CD14-positive monocyte (primary cell): ENCODE data around the gene HES7. TPM values are rescaled to one million over a fixed set of nuclear protein-coding genes. Genes with fewer than 3 reads are reported as not detected.

Experiments used
- DNase-seq, 3 donors: peaks; one replicate each; pipeline ENCODE4 v3.0.0-alpha.2; 2011 to 2022
- H2AFZ ChIP-seq: 2 replicates; pipeline ENCODE4 v1.6.0; 2012; ENCODE audit warnings: mild to moderate bottlenecking, low read depth, low read length, inconsistent platforms; ENCODE audit not compliant: insufficient read depth, poor library complexity, severe bottlenecking
- H3K27ac ChIP-seq, 2 donors: 1 replicate in 1 of 2; 2 replicates in 1 of 2; pipeline ENCODE4 v1.5.1; 2012 to 2013; ENCODE audit warnings: low read length in 2 of 2, control low read depth in 1 of 2, inconsistent platforms in 1 of 2, low read depth in 1 of 2, mild to moderate bottlenecking in 1 of 2
- H3K27me3 ChIP-seq, 2 donors: one replicate each; pipeline versions ENCODE4 v1.6.0 to v1.6.1; 2011 to 2013; ENCODE audit warnings: low read length in 2 of 2; ENCODE audit not compliant: control insufficient read depth in 2 of 2, insufficient read depth in 2 of 2
- H3K36me3 ChIP-seq, 2 donors: replicated peaks in 1 of 2; 1 replicate in 1 of 2; 2 replicates in 1 of 2; pipeline versions ENCODE4 v1.5.1 to v1.6.1; 2012 to 2013; ENCODE audit warnings: low read length in 2 of 2, control low read depth in 1 of 2, inconsistent platforms in 1 of 2, mild to moderate bottlenecking in 1 of 2; ENCODE audit not compliant: insufficient read depth in 2 of 2, control insufficient read depth in 1 of 2
- H3K4me1 ChIP-seq, 2 donors: 1 replicate in 1 of 2; 2 replicates in 1 of 2; pipeline versions ENCODE4 v1.5.1 to v1.6.1; 2012 to 2013; ENCODE audit warnings: low read length in 2 of 2, control low read depth in 1 of 2, inconsistent platforms in 1 of 2, mild to moderate bottlenecking in 1 of 2, moderate library complexity in 1 of 2; ENCODE audit not compliant: insufficient read depth in 2 of 2, control insufficient read depth in 1 of 2
- H3K4me2 ChIP-seq: replicated peaks from 2 replicates; pipeline ENCODE3; 2012; ENCODE audit warnings: low read length, moderate library complexity, mild to moderate bottlenecking; ENCODE audit not compliant: poor library complexity, severe bottlenecking; ENCODE audit errors: extremely low read depth
- H3K4me3 ChIP-seq, 3 experiments: fragments of 200-600 bp in 1 of 3; sonication (generic) in 1 of 3; replicated peaks in 1 of 3; 1 replicate in 2 of 3; 2 replicates in 1 of 3; pipeline ENCODE4 v1.5.1; 2011 to 2013; ENCODE audit warnings: low read length in 3 of 3, mild to moderate bottlenecking in 3 of 3, control low read depth in 2 of 3, low read depth in 2 of 3, inconsistent platforms in 1 of 3, moderate library complexity in 1 of 3
- H3K79me2 ChIP-seq: 2 replicates; pipeline ENCODE4 v1.6.0; 2012; ENCODE audit warnings: mild to moderate bottlenecking, control low read depth, inconsistent platforms, low read length, moderate library complexity; ENCODE audit not compliant: insufficient read depth
- H3K9ac ChIP-seq: 2 replicates; pipeline ENCODE4 v1.6.0; 2017; ENCODE audit warnings: low read length, mild to moderate bottlenecking; ENCODE audit not compliant: insufficient read depth, poor library complexity, severe bottlenecking
- H3K9me3 ChIP-seq, 2 donors: replicated peaks in 1 of 2; 1 replicate in 1 of 2; 2 replicates in 1 of 2; pipeline versions ENCODE4 v1.5.1 to v1.6.1; 2012 to 2013; ENCODE audit warnings: low read length in 2 of 2, control low read depth in 1 of 2; ENCODE audit not compliant: control insufficient read depth in 1 of 2, insufficient read depth in 1 of 2
- H4K20me1 ChIP-seq: 2 replicates; pipeline ENCODE4 v1.6.0; 2012; ENCODE audit warnings: mild to moderate bottlenecking, low read length, control low read depth, moderate library complexity; ENCODE audit not compliant: insufficient read depth
- H3K27ac Mint-ChIP-seq, 7 donors: one replicate each; pipeline ENCODE4 v1.8.0; 2020; ENCODE audit warnings: mild to moderate bottlenecking in 7 of 7, mixed read lengths in 7 of 7, moderate library complexity in 6 of 7, inconsistent platforms in 2 of 7
- H3K27me3 Mint-ChIP-seq, 3 donors: one replicate each; pipeline ENCODE4 v1.8.0; 2021 to 2022; ENCODE audit warnings: low read depth in 3 of 3, mild to moderate bottlenecking in 3 of 3, mixed read lengths in 3 of 3, moderate library complexity in 3 of 3, inconsistent platforms in 1 of 3
- H3K36me3 Mint-ChIP-seq, 2 donors: one replicate each; pipeline ENCODE4 v1.8.0; 2020; ENCODE audit warnings: mixed read lengths in 2 of 2, inconsistent platforms in 1 of 2, mild to moderate bottlenecking in 1 of 2
- H3K4me1 Mint-ChIP-seq: one replicate; pipeline ENCODE4 v1.8.0; 2020; ENCODE audit warnings: mild to moderate bottlenecking, mixed read lengths
- H3K4me3 Mint-ChIP-seq, 2 donors: one replicate each; pipeline ENCODE4 v1.8.0; 2020; ENCODE audit warnings: mild to moderate bottlenecking in 2 of 2, mixed read lengths in 2 of 2, moderate library complexity in 1 of 2
- H3K9me3 Mint-ChIP-seq, 7 donors: one replicate each; pipeline ENCODE4 v1.8.0; 2020 to 2022; ENCODE audit warnings: mixed read lengths in 7 of 7, mild to moderate bottlenecking in 6 of 7, moderate library complexity in 6 of 7, inconsistent platforms in 2 of 7
- CTCF ChIP-seq: fragments of 200-600 bp; IDR thresholded peaks from one replicate; pipeline ENCODE4 v1.8.0; 2022; ENCODE audit warnings: antibody characterized with exemption, mild to moderate bottlenecking
- WGBS: methylation state at CpG from one replicate; pipeline ENCODE4 v1.1.5; 2013; ENCODE audit warnings: missing lambda C conversion rate; ENCODE audit not compliant: insufficient coverage; 5-methylcytosine and 5-hydroxymethylcytosine counted together
- intact Hi-C, 2 donors: fragments of 100-400 bp; cut with micrococcal nuclease; formaldehyde crosslinking; loops; one replicate each; pipeline versions ENCODE4 v1.15.0 to v1.15.1; 2023
- polyA plus RNA-seq, 3 donors: library from polyadenylated mRNA; depleted of rRNA in 1 of 3; unstranded in 2 of 3; stranded (reverse) in 1 of 3; fragments of 300-500 nt in 2 of 3; fragments of >200 nt in 1 of 3; fragmentation: Illumina TruSeq in 2 of 3; gene quantifications; 1 replicate in 2 of 3; 2 replicates in 1 of 3; pipeline ENCODE4 v1.2.3, GENCODE V29; 2012 to 2021

The HES7 gene
- polyA plus RNA-seq, 3 donors = not detected

- DNase-seq = no peak
- H3K79me2 ChIP-seq = no peaks in the 10 kb centered on the region
- H3K27ac Mint-ChIP-seq = no peak overlapping the region
These were observed 47.2 kb downstream of the HES7 start for GRCh38 chr17:8076502-8077266.

More at GRCh38 chr17:8076502-8077266, 47.2 kb downstream of the HES7 start:
- Histone ChIP-seq H3K27me3 (peaks cover 5 to 77% of the 10 kb centered on the region in 2 donors), H3K36me3 (no peaks in the 10 kb centered on the region), H3K9ac (no peak overlapping the region), H4K20me1 (no peaks in the 10 kb centered on the region), H2AFZ (no peak overlapping the region), H3K4me3 (no peak overlapping the region), H3K4me2 (no peak overlapping the region), H3K4me1 (peaks cover 39 to 43% of the 10 kb centered on the region in 2 donors), H3K9me3 (peaks cover 0 to 6% of the 10 kb centered on the region in 2 donors), H3K27ac (no peak overlapping the region)
- Mint-ChIP-seq H3K27me3 (peaks cover 65 to 85% (median 75%) of the 10 kb centered on the region in 3 donors), H3K9me3 (peaks cover 0 to 15% (median 7%) of the 10 kb centered on the region in 7 donors), H3K4me1 (peaks cover 43% of the 10 kb centered on the region), H3K36me3 (peaks cover 5 to 16% of the 10 kb centered on the region in 2 donors), H3K4me3 (peak overlapping the region in 1 of 2 donors; percentile 28)
- TF ChIP-seq CTCF = no peak
- WGBS = 38% methylated on average over 5 of the region's 13 CpGs
- intact Hi-C loops = no loop called here
